ENCODE results near the gene CRISPLD2.

Gene CRISPLD2

DNA sequence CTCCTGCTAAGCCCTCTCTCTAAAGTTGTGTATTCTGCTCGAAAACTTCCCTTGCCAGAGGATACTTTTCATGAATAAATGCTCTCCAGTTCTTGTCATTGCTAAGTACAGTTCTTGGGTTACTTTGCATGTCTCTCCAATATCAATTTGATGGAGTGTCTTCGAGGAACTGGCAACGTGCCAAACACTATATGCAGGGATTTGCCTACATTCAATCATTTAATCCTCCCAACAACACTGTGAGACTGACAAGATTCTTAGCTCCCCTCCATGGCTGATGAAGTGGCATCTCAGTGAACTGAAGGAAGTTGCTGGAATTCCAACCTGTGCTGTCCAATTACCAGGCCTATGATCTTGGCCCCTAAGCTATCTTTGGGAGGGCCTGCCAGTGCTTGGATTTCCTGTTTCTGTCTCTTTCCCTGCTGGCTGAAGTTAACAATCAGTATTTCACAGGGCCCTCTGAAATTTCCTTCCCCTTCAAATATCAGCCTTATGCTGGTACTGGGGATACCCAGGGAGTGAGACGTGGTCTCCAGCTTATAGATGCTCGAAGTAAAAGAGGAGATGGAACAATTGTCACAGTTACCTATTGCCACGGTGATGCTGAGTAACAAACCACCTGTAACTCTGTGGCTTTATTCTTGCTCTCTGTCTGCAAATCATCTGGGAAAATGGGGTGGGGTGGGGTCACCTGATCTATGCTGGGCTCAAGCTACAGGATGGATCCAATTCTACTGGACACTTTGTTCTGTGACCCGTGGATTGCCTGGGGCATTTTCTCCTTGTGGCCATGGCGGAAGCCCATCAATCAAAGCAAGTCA lies 19.4 kb upstream of the CRISPLD2 start:
- DNase-seq (ENCODE audit: low read depth in 2 of 2) = no peak

DNA sequence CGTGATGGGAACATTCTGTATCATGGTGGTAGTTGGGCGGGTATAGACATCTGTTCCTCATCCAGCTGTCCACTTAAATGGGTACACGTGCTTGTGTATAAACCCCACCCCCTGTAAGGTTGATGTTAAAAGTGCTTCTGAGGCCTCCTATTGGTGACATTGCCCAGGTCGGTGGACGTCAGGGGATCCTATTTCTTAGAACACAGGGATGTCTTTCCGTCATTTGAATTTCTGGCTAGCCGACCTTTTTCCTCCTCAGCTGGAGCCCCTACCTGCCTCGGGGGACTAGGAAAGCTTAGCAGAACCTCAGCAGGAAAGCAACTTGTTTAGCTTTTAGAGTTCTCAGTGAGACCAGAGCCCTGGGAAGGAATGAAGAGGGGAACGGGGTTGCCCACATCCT lies 16.6 kb upstream of the CRISPLD2 start:
- no peak for DNase-seq (ENCODE audit: low read depth in 2 of 2)

DNA sequence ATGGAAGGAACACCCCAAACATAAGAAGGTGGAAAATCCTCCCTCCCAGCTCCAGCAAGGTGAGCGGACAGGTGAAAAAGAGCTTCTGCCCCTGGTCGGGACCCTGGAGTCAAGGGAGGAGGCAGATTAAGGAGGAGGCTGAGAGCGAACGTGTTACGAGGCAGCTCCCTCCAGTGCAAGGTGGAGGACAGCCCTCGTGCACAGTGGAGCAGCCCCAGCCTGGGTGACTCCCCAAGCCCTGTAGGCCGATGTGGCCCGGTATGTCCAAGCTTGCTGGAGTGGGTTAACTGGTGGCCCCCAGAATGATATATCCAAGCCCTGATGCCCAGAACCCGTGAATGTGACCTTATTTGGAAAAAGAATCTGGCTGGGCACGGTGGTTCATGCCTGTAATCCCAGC lies 15.5 kb upstream of the CRISPLD2 start:
- DNase-seq (ENCODE audit: low read depth in 2 of 2) = no peak

DNA sequence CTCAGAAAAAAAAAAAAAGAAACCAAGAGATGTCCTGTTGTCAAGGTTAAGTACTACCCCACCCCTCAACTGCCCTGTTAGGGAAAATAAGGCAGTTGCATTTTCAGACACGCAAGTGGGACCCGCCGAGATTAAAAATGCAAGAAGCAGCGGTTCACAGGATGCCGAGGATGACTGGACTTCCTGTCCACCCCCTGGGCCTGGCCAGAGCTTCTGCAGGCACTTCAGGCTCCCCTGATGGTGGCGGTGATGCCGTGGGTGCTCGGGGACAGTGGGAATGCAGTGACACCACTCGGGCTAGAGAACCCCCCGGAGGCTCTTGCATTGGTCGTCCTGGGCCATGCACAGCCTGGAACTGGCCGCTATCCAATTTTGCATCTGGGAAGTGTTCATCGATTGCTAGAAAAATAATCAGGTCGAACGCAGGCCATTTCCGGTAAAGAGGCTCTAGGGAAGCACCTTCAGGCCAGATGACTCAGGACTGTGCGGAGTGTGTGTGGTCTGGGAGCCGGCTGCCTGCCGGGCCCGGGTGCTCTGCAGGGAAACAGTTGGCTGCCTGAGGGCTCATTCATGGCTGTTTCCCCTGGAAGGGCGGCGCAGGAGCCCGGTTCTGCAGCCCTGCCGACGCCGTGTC lies 13.4 kb upstream of the CRISPLD2 start:
- DNase-seq (ENCODE audit: low read depth in 2 of 2) = no peak

DNA sequence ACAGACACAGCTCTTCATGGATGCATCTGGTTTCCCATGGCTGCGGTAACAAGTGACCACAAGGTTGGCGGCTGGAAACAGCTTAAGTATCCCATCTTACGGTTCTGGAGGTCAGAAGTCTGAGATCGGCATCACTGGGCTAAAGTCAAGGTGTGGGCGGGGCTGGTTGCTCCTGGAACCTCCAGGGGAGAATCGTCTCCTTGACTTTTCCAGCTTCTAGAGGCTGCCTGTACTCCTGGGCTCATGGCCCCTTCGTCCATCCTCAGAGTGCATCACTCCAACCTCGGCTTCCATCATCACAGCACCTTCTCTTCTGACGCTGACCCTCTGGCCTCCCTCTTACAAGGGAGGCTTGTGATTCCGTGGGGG lies 12.9 kb upstream of the CRISPLD2 start:
- DNase-seq (ENCODE audit: low read depth in 2 of 2) = no peak

DNA sequence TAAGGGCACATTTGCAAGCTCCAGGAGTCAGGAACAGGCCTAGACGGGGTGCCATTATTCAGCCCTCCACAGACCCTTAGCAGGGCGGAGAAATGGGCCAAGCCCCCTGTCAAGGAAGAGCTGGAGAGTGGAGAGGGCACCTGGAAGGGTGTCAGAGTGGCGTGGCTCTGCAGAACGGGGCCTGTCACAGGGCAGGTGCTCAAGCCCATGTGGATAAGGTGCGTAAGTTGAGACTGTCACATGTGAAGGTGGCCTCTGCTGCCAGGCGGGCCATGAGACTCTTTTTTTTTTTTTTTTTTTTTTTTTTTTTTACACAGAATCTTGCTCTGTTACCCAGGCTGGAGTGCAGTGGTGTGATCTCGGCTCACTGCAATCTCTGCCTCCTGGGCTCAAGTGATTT lies 12.0 kb upstream of the CRISPLD2 start:
- no peak for DNase-seq (ENCODE audit: low read depth in 2 of 2)

DNA sequence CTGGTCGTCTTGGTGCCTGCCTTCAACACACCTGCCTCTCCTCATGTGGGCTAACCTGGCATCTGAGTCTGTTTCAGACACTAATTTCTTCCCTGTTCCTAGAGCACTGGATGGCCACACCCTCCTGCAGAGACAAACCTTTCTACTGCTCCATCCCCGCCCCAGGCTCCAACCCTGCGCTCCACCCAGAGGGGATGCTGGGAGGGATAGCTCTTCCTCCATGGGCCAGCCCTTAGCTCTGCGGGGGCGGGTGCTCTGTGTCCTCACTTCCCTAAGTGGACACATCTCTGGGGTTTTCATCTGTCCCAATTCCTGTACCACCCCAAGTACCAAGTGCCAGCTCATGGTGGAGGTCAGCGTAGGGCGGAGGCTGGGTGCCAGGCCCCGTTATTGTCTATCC lies 11.0 kb upstream of the CRISPLD2 start:
- no peak for DNase-seq (ENCODE audit: low read depth in 2 of 2)

DNA sequence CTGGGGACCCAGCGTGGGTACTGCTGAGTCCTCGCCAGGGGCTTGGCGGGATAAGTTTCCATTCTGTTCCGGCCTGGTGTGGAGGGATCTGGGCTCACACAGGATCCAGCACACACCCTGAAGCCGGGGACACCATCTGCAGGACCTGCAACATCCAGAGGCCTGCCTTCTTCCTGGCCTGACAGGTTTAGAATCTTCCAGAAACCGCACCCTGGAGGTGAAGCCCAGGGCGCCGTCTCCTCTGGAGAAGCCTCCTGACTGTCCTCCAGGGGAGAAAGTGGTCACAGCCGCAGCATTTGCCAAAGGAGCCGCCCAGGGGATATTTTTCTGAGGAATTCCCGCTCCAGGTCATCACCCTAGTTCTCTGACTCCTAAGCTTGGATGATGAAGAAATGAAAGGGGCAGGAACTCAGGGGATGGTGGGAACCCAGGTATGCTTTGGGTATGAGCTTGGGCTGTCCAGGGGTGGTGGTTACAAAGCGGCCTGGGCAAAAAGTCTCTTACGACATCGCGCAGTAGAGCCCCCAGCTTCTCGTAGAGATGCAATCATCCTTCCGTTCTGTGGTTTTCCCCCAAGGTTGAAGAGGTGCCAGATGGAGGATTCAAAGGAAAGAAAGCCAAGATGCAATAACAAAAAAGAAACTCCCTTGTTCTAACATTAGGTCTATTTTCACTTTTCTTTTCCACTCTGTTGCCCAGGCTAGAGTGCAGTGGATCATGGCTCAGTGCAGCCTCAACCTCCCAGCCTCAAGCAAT lies 9.1 kb upstream of the CRISPLD2 start:
- DNase-seq (ENCODE audit: low read depth in 2 of 2) = no peak

DNA sequence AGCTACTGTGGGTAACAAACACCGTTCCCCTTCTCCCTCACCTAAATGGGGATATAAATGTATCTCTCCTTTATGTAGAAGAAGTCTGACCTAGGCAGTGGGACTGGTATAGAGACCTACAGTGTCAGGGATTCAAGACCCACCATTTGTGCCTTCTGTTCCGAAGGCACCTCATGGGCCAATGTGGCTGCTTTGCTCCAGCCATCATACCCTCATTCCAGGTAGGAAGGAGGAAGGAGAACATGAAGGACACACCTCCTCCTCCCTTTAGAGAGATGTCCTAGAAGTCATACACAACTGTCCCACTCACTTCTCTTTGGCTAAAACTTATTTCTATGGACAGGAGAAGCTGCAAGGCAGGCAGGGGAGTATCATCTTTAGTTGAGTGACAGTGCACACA lies 8.3 kb upstream of the CRISPLD2 start:
- no peak for DNase-seq (ENCODE audit: low read depth in 2 of 2)

DNA sequence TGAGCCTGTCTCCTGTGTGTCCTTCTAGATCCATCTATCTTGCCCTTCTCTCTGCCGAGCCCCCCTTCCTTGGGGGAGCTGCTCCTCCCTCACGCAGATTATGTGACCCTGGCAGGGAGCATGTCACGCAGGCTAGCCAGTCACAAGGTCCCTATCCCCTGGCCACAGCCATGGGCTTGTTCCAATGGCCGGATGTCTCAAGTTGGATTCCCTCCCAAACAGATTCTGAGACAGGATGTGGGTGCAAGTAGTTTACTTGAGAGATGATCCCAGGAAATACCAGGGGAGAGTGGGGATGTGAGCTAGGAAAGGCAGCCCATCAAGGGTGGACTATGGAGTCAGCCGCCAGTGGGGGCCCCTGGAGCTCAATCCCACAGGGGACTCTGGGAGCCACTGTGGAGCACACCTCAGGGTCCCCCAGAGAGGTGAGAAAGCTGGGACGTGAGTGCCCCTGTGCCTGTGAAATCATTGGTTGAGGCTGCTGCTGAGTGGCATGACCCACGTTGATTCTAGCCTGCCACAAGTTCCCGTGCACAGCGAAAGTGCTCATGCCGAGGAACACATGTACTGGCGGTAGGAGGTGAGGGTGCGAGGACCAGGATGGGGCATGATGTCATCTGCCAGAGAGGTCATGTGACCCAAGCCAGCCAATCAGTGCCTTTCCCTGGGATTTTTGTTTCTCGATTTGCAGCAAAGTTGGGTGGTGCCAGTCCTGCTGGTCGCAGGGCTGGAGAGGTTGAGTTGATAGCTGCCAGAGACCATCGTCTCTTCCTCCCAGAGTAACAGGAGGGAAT lies 6.4 kb upstream of the CRISPLD2 start:
- no peak for DNase-seq (ENCODE audit: low read depth in 2 of 2)

DNA sequence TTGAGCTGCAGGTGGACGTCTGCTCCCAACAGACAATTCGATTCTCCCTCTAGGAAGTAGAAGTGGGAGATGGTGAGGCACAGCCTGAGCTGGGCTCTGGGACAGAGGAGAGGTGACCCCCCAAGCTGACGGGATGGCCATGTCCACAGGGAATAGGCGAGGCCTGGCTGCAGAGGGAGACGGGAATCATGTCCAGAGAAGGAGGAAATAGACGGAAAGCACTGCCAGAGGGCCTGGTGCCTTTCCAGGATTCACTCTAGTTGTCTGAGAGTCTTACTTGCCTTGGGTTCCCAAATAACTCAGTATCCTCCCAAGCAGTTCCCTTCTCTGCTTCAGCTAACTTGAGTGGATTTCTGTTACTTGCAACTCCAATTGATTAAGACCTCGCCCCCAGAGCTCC lies 4.3 kb upstream of the CRISPLD2 start:
- DNase-seq (ENCODE audit: low read depth in 2 of 2) = no peak

DNA sequence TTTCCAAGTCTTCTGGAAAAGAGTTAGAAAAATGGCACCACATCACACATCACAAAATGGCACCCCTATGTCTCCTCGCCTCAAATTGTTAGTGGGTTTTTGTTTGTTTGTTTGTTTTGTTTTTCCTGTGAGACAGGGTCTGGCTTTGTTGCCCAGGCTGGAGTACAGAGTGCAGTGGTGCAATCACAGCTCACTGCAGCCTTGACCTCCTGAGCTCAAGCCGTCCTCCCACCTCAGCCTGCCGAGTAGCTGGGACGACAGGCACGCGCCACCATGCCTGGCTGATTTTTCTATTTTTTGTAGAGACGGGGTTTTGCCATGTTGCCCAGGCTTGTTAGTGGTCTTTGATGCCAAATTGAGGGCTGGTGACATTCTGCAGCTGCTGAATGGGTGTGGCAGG lies 3.8 kb upstream of the CRISPLD2 start:
- DNase-seq (ENCODE audit: low read depth in 2 of 2) = no peak

DNA sequence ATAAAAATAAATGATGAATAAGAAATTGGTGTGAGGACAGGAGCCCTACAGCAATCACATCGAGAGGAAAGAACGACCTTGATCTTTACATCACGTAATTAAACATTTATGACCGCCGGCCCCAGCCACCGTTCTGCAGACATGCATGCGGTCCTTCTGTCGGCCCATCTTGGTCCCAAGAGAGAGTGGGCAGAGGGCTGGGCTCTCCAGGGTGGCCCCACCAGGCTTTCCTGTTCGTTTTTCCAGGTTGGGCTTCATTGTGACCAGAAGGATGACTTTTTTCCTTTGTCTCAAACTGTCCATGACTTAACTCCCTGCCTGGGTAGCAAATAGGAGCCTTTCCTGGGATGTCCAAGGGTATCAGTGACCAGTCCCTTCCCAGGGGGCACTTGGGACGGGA lies 3.3 kb upstream of the CRISPLD2 start:
- no peak for DNase-seq (ENCODE audit: low read depth in 2 of 2)

DNA sequence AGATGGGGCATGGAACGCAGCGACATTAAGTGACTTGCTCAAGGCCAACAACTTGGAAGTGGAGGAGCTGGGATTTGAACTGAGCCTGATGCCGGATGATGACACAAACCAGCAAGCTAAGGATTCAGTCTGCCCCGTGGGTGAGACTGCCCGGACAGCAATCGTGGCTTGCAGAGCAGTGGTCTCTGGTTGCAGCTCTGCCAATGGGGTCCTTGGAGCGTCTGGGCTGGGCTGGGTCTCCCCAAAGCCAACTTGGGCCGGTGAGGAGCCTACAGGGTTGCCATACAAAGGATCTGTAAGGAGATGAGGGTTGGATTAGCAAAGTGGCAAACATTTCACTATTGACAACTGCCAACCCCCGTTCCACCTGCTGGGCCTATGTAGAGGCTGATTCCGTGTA lies 2.6 kb upstream of the CRISPLD2 start:
- DNase-seq (ENCODE audit: low read depth in 2 of 2) = no peak

DNA sequence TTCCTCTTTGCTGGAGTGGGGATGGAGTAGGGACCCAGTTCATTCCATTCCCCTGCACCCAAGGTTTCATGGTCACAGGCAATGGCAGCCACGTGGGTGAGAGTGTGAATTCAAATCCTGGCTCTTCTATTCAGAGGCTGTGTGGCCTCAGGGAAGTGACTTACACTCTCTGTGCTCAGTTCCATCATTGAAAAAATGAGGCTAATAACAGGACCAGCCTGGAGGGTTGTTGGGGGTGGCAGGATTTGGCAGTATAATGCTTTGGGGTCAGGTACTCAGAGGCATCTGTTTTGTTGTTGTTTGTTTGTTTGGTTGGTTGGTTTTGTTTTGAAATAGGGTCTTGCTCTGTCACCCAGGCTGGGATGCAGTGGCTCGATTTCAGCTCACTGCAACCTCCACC lies 2.2 kb upstream of the CRISPLD2 start:
- no peak for DNase-seq (ENCODE audit: low read depth in 2 of 2)

DNA sequence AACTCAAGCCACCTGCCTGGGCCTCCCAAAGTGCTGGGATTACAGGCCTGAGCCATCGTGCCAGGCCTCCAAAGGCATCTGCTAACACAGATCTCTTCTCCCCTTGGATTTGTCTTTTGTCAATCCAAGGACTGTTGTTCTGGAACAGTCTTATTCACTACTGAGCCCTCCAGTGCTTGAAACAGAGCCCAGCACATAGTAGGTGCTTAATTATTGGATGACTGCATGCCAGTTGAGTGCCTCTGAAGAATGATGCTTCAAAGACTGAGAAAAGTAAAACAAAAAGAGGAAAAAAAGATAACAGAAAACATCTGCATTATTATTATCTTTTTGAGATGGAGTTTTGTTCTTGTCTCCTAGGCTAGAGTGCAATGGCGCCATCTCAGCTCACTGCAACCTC lies 1.7 kb upstream of the CRISPLD2 start:
- no peak for DNase-seq (ENCODE audit: low read depth in 2 of 2)

DNA sequence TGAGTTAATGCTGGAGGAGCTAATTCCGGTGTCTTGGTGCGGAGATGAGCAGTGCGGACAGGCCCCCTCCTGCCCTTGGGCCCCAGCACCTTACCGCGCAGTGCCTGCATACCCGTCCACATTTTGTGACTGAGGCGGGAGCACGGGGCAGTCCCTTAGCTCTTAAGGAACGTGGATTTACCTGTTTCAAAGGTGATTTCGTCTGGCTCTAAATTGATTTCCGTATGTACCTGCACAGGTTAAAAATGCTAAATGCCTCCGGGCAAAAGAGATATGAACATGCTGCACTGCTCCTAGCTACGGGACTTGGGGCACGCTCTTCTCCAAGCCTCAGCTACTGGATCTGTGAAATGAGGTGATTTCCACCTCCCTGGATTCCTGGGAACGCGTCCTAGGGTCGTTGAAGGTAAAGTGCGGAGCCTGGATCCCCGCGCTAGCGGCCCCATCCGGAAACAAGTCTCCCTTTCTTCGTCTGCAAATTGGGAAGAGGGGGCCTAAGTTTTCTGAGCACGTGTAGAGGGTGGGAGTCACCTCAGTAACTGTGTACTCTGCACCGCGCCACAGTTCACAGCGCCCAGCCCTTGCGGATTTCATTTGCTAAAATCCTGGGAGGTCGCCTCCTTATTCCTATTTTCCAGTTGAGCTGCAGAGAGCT lies 669 bp upstream of the CRISPLD2 start:
- DNase-seq (ENCODE audit: low read depth in 2 of 2) = no peak

DNA sequence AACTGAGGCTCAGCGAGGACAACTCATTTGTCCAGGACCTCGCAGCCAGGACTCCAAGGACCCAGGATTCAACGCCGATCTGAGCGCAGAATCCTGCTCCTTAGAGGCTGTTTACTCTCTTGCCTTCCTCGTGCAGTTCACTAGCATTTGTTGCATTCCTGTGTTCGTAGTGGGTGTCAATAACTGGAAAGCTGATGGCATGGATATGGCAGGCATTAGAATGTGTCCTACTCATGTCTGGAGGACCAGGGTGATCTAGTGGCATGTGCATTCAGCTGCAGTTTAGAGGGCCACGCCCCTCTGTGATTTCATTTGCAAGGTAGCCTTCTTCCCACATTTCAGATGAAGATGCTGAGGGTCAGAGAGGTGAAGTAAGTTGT lies 510 bp downstream of the CRISPLD2 start:
- DNase-seq (ENCODE audit: low read depth in 2 of 2) = no peak

DNA sequence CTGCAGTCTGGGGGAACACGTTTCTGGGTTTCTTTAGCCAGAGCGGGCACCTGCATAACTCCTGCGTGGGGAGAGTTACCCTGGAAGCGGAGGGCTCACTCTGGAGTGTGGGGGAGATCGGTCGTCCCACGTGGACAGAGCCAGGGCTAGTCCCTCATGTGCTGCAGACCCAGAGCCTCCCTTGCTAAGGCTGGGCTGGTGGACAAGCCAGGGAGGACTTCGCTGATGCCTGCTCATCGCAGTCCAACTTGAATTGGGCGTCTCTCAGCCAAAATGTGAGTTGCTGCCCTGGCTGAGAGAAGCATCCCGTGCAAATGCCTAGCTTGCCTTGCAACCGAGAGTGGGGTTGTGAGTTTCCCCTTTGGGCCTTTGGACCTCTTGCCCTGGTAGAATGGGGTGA lies 986 bp downstream of the CRISPLD2 start:
- no peak for DNase-seq (ENCODE audit: low read depth in 2 of 2)

DNA sequence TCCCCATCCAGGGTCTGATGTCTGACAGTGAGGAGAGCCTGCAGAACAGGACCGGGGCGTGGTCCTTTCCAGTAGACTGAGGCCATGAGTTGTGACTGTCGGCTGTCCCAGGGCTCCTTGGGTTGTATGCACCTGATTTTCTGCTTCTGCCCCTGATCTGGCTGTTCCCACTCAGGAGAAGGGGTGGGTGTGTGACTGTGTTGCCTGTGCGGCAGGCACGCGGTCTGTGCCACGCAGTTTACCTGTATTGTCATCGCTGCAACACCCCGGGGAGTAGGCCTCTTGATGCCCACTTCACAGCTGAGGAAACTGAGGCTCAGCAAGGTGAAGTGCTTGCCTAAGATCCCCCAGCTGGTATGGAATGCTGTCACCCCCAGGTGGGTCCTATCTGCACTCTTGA lies 1.4 kb downstream of the CRISPLD2 start:
- no peak for DNase-seq (ENCODE audit: low read depth in 2 of 2)
